Sciatic nerve (tissue), 2 donors: Measurements from ENCODE around the gene C10orf90. TPM values are rescaled to one million over a fixed set of nuclear protein-coding genes. Genes with fewer than 3 reads are reported as not detected.
A peak's percentile ranks its signal among the peaks of the same experiment; 100 is the strongest.

Source experiments
- ATAC-seq: fragments of 200-7000 bp; cut with Tn5 transposase; one replicate; pipeline ENCODE4 v1.9.1; 2020; ENCODE audit warnings: mild to moderate bottlenecking, moderate library complexity
- DNase-seq: peaks from one replicate; pipeline ENCODE4 v3.0.0-alpha.2; 2020; ENCODE audit warnings: low spot score
- intact Hi-C: fragments of 100-400 bp; cut with DNase I; formaldehyde crosslinking; loops from one replicate; pipeline ENCODE4 v1.14.2; 2022
- total RNA-seq: library from RNA; stranded (reverse); fragmentation: NEBNext Ultra II Directional; extraction: Animal tissue kit (Norgen Biotek cat#: 25700); gene quantifications from one replicate; pipeline ENCODE4 v1.2.1, GENCODE V29; 2021
- donor health status: DM: no; HTN: no; CAD: no.
- donor health status: DM: no; HTN: no; CAD: no.

Gene C10orf90
- total RNA-seq, 1 donor from 2014 or later, result not detected

DNA sequence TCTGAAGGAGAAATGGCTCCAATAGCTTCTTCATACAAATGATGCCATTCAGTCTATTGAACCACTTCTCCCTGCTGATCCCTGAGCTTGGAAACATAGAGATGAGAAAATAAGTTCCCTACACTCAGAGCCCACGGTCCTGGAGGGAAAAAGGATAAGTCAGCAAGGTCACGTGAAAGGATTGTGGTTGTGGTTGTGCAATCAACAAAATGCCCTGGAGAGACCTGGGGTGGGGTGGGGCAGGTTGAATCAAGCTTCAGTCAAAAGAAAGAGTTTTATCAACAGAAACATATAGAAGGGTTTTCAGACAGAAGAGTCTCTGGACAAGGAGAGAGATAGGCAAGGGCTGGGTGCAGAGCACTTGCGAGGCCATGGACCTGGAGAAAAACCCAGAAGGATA, 30.1 kb downstream of the C10orf90 start:
- intact Hi-C loops, result no loop called here
- DNase-seq (no peak), ATAC-seq (no peak)

DNA sequence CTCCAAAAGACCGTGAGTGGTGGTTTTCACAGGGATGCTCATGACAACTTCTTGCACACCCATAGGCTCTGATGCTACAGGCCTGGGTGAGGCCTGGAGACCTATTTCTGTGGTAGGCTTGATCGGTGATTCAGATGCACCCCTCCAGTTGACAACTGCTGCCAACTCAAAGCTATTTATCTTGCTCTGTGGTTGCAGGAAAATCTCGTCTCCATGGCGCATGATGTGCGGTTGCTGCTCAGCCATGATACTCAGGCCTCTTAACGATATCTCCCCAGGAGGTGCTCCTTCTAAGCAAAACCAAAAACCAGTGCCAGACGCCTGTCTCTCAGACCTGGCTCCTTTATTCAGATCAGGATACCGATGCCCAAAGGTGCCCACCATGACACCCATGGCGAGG, 31.4 kb downstream of the C10orf90 start:
- ATAC-seq, result no peak
- DNase-seq, result no peak
- intact Hi-C loops, result no loop called here

DNA sequence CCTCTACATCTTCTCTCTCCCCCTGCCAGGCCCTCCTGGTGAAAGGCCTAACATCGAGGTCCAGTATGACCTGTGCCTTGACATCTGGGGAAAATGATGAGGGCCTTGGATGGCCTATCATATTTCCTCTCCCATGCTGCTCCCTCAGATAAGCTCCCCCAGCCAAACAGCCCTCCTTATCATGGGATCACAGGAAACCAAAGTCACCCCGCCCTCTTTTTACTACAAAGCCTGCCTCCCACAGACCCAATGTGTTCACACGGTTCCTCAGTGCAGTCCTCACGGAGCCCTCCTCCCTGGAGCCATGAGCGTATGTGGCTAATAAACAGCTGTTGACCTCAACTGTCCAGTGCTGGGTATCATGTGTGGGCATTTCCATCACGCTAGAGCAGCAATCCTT, 32.0 kb downstream of the C10orf90 start:
- DNase-seq (no peak), ATAC-seq (no peak)
- intact Hi-C loops, result no loop called here

DNA sequence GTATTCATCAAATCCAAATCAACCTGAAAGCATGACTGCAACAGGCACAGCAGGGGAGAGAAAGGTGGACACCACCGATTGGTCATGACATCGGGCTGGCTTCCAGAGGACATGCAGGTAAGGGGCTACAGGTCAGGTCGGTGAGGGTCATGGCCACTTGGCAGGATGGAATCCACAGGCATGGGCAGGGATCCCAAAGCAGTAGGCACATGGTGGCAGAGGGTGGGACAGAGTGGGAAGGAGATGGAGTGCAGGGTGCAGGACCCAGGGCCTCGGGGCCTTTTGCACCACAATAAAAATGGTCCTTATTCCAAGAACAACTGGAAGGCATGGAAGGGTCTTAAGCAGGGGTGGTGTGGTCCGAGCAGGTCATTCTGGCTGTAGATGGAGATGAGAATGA, 33.0 kb downstream of the C10orf90 start:
- ATAC-seq (no peak), DNase-seq (no peak)
- intact Hi-C loops, result no loop called here

DNA sequence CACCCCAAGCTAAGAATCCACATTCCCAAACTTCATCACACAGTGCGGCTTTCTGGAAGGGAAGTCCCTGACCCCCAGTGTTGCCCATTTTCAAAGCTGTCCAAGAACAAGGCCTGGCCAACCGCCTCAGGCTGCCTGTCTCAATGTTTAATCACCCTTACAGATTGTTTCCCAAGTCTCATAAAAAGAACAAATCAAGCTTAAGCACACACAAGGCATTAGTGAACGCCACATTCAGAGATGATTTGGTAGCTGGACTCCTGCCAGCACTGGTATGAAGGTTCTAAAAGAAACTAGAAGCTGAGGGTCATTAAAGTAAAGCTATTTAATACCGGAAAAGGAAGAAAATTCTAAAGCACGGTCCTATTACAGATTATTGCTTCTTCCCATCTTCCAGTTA, 35.6 kb downstream of the C10orf90 start:
- intact Hi-C loops, result no loop called here
- no peak for DNase-seq
- no peak for ATAC-seq

DNA sequence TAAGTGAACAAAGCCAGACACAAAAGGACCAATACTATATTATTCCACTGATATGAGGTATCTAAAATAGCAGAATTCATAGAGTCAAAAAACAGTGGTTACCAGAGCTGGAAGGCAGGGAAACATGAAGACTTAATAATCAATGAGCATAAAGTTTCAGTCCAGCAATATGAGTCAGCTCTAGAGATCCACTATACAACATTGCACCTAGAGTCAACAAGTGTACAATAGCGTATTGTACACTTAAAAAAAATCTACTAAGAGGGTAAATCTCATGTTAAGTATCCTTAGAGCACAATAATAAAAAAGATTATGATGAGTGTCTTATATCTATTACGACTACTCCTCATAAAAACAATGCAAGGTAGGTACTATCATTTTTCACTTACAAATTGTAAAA, 36.1 kb downstream of the C10orf90 start:
- intact Hi-C loops, result no loop called here
- DNase-seq (no peak), ATAC-seq (no peak)

DNA sequence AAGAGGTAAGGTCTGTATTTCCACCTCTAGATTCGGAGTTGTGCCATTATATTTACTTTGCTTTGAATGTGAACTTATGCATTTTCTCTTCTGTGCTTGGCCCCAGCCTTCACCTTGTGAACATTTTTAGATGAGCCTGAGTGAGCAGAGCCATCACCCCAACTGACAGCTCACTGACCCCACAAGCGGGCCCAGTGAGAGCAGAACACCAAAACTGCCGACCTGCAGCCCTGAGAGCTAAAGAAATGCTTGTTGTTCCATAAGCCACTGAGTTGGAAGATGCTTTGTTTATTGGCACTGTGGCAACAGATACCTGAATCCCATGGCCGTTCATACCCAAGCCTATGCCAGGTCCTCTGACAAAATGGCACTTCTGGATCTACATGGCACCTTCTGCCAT, 37.8 kb downstream of the C10orf90 start:
- ATAC-seq, result no peak
- DNase-seq, result no peak
- intact Hi-C loops, result no loop called here

DNA sequence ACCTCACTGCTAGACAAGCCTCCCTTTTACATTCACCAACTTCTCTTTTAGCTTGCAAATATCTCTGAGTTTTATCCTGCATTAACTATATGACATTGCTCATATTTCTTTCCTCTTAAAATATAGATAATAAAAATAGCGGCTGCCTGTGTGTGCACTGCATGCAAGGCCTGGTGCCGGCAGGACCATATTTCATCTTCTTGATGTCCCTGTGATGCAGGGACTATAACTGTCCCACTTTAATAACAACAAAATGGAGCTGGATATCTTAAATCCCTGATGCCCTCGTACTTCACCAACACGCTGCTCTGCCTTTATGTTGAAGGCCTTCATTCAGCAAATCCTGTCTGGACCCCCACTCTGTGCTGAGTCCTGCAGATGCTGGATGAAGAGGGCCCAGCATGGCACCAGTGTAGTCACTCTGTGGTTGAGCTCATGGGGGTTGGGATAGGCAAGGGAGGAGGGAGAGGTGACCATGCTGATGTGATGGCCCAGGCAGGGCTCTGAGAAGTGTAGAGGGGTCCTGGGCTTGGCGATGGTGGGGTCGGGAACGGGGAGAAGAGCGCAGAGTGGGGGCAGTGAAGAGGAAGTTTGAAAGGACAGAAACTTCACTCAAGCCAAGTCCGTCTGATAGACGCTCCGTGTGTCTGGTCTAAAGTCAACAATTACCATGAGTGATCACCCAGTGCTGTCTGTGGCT, 40.4 kb downstream of the C10orf90 start:
- no peak for DNase-seq
- no peak for ATAC-seq

DNA sequence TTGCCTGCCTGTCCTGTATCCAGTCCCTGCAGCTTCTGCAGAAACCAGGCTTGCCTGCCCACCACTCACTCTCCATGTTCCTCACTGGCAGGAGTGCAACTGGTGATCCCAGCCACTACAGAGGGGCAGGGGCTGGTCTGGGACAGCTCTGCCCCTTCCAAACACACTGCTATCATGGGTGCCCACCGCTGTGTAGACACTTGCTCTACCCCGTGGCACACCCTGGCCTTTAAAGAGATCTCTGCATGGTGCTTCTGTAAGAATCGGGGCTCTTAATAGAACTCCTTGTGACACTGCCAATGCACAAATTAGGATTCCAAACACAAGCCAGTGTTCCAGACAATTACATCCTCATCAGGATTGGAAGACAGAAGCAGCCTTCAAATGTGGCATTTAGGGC, 41.7 kb downstream of the C10orf90 start:
- intact Hi-C loops, result no loop called here
- ATAC-seq, result no peak

More for the DNA sequence above, 40.4 kb downstream of the C10orf90 start:
- intact Hi-C loops, result no loop called here

DNA sequence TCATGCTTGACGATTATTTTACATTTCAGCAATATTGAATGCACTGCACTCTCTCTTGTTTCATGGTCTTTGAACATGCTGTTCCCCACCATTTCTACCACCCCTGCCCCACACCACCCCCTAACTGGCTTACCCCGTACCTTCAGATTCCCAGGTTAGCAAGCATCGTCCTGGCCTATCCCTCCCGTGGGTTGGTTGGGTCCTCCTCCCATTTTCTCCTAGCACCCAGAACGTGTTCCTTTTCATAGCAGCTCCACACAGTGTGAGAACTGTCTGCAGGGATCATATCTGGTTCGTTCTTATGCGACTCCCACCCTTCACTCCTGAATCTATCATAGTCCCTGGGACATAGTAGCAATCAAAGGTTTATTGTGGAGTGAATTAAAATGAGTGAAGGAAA, 48.6 kb downstream of the C10orf90 start:
- intact Hi-C loops, result no loop called here
- ATAC-seq, result no peak
- DNase-seq, result no peak

More for the DNA sequence above, 41.7 kb downstream of the C10orf90 start:
- DNase-seq, result no peak

DNA sequence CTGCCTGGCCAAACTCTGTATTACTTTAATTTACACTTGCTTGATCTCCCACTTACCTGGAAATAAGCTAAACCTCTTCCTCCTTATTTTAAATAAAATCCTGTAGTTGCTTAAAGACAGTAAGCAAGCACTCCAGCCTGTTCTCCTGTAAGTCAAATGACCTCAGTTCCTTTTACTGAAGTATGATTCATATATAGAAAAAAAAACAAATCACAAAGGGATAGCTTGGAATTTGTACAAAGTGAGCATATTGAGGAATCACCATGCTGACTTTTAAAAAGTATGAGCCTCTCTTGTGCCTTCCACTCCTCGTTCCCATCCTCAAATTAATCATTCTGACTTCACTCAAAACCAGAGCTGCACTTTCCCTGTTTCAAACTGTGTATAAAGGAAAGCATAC, 52.0 kb downstream of the C10orf90 start:
- intact Hi-C loops, result no loop called here
- DNase-seq, result no peak
- ATAC-seq, result no peak

DNA sequence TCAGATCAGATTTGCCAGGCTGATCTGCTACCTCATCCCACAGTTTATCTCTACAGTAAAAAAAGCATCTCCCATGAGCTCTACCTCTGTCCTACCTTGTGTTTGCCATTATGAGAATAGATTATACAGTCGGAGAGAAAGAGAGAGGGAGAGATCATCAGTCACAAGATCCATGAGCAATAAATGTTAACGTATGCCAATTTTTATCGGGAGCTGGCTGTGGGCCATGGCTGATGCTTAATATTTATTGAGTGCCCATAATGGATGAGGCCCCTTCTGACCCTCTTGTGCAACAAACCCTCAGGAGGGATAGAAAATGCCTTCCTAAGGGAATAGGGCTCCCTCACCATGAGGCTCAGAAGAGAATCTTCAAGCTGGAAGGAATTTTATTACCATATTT, 52.8 kb downstream of the C10orf90 start:
- intact Hi-C loops, result no loop called here
- ATAC-seq, result no peak
- DNase-seq, result no peak

DNA sequence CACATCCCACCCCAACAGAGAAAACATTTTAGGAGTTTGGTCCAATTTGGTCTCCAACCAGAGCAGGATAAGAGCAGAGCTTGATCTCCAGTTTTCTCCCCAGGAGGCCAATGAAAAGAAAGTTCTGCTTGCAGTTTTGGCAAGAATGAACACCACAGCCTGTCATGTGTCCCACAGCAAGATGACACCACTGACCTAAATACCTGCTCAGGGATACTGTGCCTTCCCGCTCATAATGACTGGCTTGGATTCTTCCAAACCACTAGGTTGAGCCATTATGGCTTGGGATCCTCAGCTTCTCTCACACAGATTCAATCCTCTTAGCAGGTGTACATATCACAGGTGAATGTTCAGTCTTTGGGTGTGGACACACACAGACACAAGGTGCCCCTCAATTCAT, 53.3 kb downstream of the C10orf90 start:
- ATAC-seq, result no peak
- no peak for DNase-seq
- intact Hi-C loops, result no loop called here

DNA sequence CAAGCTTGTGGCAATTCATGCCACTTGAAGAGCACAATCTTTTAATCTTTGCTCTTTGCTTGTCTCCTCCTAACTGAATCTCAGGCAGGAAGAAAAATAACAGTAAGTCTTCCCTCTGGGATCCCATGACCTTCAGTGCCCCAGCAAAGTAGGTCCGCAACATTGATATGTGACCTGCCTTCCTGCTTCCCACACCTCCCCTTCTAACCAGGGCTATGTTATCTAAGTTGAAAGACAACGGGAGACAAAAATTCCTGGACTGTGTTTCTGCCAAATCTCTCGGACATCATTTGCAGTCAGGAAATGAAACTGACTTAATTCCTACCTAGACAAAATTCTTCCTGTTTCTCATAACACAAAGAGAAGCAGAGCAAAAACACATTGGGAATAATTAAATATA, 53.8 kb downstream of the C10orf90 start:
- intact Hi-C loops, result no loop called here
- DNase-seq (no peak), ATAC-seq (no peak)

DNA sequence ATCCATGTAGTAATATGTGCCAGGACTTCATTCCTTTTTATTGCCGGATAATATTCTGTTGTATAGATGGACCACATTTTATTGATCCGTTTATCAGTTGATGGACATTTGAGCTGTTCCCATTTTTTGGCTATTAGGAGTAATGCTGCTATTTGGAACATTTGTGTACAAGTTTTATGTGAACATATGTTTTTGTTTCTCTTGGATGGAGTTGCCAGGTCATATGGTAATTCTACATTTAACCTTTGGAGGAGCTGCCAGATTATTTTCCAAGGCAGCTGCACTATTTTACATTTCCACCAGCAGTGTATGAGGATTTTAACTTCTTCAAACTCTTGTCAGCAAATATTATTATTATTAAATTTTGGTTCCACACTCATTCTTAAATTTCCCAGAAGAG, 59.2 kb downstream of the C10orf90 start:
- intact Hi-C loops, result no loop called here
- ATAC-seq, result no peak
- DNase-seq, result no peak

DNA sequence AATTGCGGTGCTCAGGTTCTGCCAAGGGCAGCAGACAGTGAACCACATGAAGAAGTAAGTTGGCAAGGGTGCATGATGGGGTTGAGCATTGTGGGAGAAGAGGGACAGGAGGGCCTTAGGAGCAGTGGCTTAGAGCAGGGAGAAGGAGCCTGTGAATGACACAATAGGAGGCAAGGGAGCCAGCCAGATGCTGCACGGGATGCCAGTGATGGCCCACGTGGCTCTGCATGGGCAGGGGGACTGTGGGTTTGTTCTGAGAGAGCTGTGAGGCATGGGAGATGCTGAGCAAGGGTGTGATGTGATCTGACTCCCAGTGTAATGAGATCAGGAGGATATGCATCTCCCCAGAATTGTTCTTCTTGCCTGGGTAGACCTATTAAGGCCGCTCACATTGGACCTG, 60.9 kb downstream of the C10orf90 start:
- ATAC-seq, result no peak
- intact Hi-C loops, result no loop called here
- DNase-seq, result no peak

DNA sequence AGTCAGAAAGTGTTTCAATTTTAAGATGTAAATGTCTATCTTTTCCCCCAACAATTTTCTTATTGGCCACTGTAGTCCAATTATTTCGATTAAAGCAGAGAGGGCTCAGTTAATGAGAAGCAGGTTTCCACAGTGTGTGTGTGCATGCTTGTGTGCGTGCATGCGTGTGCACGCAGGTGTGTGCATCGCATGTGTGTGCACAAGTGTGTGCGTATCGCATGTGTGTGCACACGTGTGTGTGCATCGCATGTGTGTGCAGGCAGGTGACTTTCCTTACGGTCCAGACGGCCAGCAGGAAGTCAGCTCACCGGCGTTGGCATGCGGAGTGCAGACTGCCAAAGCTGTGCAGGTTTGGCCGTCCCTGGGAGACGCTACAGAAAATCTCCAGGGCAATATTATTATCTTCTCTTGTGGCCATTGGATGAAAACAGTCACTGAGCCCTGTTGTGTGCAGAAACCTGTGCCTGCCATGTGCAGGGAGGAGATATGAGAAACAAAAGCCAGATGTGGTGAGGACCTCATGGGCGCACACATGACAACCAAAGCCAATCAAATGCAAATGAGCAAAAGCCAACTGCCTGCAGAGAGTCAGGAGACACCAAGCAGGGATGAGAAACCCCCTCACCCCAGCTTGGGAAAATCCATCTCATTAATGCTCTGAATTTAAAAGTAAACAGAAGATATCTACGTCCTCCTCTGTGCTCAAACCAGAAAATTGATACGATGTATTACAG, 70.4 kb downstream of the C10orf90 start:
- intact Hi-C loops, result no loop called here
- DNase-seq (no peak), ATAC-seq (no peak)

DNA sequence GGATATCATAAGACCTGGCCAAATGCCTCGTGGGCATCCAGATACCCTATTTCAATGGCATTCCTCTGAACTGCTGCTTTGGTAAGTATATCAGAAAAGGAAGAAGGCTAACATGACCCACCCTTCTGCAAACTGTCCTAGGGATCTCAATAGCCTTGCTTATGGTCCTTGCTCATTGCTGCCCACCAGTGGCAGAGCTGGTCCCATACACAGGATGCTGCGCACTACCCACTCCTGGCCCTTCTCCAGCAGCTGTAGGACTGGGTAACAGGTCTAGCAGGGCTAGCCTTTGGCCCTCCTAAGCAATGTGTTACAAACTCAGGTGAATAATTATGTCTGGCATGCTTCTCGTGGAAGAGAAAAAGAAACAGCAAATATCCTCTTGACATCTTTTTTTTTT, 72.5 kb downstream of the C10orf90 start:
- intact Hi-C loops, result no loop called here
- ATAC-seq, result peak; percentile 48
- no peak for DNase-seq

DNA sequence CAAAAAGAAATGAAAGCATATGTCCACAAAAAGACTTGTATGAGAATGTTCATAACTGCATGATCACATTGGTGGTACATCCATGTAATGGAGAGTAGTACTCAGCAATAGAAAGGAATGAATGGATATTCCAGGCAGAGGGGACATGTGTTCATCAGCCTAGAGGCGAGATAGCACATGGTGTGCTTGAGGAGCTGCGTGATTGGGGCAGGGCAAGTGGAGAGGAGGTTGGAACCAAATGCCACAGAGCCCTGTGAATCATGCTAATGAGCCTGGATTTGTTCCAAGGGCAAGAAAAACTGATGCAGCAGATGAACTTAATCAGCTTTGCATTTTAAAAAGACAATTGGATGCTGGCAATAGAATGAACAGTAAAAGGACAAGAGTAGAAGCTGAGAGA, 73.3 kb downstream of the C10orf90 start:
- ATAC-seq (no peak), DNase-seq (no peak)
- intact Hi-C loops, result no loop called here

DNA sequence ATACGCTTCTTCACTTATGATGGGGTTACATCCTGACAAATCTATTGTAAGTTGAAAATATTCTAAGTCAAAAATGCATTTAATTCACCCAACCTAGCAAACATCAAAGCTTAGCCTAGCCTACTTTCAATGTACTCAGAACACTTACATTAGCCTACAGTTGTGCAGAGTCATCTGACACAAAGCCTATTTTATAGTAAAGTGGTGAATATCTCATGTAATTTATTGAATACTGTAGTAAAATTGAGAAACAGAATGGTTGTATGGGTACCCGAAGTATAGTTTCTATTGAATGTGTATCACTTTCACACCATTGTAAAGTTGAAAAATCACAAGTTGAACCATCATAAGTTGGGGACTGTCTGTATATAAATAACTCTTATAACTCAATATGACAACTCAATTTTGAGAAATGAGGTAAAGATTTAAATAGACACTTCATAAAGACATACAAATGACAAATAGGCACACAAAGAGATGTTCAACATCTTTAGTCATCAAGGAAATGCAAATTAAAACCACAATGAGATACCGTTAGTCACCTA, 73.9 kb downstream of the C10orf90 start:
- ATAC-seq (no peak), DNase-seq (no peak)
- intact Hi-C loops, result no loop called here

DNA sequence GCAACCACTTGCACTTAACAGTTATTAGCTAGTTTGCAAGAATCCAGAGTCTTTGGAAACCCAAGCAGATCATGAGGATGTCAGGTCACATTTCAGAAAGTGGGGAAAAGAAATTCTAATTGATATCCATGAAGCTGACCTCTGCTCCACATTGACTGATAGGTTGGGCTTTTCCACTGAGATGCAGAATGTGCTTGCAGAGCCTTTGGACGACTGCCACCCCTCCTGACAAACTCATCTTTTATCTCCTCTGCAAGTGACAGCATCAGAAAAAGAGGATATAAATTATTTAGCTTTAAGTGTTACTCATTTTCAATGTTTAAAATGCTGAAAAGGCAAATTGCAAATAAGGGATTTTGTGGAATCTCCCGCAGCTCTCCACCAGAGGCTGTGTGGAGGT, 75.3 kb downstream of the C10orf90 start:
- ATAC-seq (no peak), DNase-seq (no peak)
- intact Hi-C loops, result no loop called here
